HG03159 (cell line): ENCODE data around the gene CSF2RB.
A peak's percentile ranks its signal among the peaks of the same experiment; 100 is the strongest.

Experiments used
- ATAC-seq: cut with Tn5 transposase; IDR thresholded peaks from one replicate; pipeline ENCODE4 v1.9.1; 2021; ENCODE audit warnings: mild to moderate bottlenecking, moderate library complexity; ENCODE audit not compliant: unreplicated experiment

The CSF2RB gene

DNA sequence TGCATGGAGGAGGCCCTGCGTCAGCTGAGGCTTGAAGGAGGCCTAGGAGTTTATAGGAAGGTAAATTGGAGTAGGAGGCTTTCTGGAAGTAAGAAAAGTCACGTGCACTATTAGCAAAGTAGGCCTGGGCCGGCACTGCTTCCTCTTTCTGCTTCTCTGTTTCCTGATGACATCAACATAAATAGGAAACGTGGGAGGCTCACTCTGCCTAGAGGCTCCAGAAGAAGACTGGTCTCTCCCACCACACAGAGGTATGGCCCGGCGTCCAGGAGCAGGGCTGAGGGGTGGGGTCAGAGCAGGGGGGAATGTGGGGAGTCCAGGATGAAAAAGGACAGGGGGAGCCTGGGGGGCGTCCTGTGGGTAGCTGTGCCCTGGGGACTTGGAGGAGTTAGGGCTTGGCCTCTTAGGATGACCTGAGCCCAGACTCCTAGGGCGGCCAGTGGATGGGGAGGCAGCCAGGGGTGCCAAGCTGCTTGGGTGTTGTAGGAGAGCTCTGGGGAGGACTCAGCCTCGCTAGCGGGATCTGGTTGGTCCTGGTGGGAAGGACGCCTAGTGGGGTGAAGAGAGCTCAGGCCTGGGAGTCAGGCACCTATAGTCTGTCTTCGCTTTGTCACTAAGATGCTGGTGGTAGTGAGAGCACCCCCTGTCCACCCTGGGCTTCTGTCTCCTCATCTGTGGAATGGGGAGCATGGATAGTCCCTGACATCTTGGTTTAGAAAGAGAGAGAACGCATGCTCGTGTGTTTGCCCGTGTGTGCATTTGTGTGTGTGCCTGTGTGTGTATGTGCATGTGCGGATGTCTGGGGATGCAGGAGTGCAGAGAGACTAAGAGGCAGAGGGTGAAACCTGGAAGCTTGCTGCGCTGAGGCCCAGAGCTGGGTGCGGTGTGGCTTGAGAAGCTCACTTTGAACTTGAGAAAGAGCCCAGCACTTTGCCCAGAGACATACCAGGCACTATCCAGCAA, at the start of gene CSF2RB:
Gene CSF2RB (plus strand): TSS at position 202 of the 963 bp plus-strand sequence. CDS start 8,580 bp downstream, outside the sequence.
- ATAC-seq: no peak

DNA sequence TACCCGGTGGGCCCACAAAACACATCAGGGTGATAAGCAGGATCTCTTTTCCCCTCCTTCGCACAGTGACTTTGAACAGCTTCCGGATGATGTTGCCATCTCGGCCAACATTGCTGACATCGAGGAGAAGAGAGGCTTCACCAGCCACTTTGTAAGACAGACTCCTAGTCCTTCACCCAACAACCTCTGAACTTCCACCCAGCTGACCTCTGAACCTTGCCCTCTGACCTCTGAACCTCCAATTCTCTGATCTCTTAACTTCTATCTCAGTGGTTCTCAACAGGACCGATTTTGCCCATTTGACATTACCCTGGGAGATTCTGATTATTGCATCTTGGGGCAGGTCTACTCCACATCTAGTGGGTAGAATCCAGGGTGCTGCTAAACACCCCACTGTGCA, 49.4 kb upstream of the CSF2RB start:
- ATAC-seq: no peak

DNA sequence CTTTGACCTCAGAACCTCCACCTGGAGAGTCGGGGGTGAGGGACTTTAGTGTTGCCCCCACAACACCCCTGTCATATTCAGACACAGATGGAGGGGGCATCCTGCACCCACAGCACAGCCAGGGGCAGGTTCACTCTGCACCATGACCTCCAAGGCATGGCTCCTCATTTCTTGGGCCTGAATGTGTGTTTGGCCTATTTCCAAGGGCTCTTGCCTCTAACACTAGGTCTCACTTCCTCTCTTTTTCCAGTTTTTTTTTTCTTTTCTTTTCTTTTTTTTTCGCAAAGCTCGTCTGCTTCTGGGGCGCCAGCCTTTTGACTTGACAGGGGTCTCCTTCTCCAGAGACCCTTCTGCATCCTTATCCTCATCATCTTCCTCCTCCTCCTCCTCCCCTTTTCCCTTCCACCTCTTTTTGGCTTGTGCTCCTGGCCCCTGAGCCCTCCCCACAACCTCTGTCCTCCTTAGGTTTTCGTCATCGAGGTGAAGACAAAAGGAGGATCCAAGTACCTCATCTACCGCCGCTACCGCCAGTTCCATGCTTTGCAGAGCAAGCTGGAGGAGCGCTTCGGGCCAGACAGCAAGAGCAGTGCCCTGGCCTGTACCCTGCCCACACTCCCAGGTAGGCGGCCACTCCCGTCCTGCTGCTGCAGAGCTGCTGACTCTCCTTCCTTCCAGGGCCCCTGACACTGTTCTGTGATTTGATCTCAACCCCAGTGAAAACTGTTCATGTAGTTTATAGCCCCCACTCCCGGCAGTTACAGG, 48.8 kb upstream of the CSF2RB start:
- no peak for ATAC-seq

DNA sequence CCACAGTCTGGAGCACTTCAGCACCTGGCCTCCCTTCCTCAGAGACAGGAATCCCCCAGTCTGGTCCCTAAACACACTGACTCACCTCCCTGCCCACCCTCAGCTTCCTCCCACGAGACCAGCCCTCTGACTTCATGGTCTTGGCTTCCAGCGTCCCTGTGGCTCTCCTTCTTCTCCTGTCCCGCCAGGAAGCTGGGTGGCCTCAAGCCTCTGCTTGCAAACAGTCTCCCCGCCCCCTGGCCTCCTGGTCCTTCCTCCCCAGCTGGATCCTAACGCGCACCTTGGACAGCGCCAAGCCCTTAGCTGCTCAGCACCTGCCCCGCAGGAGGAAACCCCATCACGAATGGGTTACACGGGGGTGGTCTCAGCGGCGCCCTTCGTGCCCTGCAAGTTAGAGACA, 48.1 kb upstream of the CSF2RB start:
- ATAC-seq: no peak

DNA sequence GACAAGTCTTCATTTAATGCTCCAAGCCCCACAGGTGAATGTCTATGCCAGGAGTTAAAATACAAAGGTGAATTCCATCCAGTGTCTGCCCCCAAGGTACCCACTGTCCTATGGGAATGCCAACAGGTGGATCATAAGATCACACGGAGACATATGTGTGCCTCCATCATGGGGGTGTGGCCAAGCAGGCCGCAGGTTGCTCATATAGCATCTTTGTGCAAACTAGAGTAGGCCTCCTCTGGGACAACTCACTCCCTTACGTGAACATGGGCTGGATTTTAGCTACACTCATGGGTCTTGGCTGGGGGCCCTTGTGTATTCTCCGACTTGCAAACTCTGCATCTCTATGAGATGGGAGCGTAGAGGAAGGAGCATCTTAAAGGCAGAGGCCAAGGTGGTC, 45.7 kb upstream of the CSF2RB start:
- no peak for ATAC-seq

DNA sequence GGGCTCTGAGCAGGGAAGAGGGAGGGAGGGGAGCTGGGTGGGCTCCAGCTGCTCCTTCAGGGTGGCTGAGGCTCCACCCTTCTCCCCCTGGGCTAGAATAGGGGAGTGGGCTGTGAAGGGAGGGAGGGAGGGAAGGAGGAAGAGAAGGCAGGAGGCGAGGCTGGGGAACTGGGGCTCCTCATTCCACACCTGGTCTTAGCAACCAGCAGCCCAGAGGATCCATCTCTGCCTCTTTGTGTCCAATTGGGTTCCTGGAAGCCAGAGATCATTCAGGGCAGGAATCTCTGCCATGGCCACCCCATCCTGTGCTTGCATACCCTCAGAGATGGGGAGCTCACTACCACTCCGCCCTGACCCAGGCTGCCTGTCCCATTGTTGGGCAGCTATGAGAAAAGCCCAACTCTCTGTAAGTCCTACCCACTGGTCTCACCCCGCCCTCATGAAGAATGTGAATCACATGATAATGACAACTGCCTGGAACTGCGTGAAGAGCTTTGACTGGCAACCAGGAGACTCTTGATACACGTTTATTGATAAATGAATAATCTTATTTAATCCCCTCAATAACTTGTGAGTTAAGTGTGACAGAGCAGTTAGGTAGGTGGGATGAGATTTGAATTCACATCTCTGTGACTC, 44.8 kb upstream of the CSF2RB start:
- ATAC-seq: no peak

DNA sequence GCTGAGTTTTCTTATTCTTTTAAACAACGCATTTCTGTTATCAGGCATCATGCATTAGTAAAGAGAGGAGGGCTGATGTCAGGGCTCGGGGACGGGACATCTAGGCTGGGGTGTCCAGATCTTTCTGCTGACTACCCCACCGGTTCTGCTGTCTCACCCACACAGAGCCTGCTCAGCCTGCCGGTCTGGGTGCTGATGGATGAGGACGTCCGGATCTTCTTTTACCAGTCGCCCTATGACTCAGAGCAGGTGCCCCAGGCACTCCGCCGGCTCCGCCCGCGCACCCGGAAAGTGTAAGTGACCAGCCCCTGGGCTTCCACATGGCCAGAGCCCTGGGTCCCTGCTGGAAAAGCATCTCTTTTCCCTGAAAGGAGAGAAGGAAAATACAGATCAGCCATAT, 43.2 kb upstream of the CSF2RB start:
- no peak for ATAC-seq

DNA sequence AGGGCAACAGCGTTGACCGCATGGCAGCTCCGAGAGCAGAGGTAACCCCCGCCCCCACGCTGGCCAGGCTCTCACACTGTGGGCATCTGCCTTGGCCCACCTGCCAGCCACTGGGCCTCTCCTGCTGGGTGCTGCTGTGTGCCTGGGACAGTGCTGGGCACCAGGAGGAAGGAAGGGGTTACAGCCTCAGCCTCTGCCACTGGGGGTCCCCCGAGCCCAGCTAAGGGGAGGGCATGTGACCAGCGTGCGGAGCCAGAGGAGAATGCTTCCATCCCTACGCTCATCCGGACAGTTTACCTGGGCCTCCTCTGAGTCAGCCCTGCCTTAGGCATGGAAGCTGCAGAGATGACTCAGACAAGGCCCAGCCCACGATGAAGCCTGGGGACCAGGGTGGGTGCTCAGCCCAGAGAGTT, 41.8 kb upstream of the CSF2RB start:
- no peak for ATAC-seq

DNA sequence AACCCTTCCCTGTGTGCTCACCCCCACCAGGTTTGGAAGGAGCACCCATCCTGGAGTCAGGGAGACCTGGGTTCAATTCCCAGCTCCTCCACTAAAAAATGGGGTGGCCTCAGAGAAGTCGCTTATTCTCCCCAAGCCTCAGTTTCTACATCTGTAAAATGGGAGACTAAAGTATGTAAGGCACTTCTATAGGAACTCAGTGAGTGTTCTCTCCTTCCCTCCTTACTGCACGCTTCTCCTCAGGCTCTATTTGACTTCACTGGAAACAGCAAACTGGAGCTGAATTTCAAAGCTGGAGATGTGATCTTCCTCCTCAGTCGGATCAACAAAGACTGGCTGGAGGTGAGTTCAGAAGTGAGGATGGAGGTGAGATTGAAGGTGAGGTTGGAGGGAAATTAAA, 41.3 kb upstream of the CSF2RB start:
- no peak for ATAC-seq

DNA sequence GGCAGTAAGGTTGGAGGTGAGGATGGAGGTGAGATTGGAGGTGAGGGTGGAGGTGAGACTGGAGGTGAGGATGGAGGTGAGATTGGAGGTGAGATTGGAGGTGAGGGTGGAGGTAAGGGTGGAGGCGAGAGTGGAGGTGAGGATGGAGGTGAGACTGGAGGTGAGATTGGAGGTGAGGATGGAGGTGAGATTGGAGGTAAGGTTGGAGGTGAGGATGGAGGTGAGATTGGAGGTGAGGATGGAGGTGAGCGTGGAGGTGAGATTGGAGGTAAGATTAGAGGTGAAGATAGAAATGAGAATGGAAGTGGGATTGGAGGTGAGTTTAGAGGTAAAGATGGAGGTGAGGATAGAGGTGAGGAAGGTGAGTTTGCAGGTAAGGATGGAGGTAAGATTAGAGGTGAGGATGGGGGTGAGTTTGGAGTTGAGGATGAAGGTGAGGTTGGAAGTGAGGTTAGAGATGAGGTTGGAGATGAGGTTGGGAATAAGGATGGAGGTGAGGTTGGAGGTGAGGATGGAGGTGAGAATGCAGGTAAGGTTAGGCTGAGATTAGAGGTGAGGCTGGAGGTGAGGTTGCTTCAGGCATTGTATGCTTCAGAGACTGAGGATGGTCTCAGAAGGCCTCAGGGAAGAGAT, 40.4 kb upstream of the CSF2RB start:
- no peak for ATAC-seq

DNA sequence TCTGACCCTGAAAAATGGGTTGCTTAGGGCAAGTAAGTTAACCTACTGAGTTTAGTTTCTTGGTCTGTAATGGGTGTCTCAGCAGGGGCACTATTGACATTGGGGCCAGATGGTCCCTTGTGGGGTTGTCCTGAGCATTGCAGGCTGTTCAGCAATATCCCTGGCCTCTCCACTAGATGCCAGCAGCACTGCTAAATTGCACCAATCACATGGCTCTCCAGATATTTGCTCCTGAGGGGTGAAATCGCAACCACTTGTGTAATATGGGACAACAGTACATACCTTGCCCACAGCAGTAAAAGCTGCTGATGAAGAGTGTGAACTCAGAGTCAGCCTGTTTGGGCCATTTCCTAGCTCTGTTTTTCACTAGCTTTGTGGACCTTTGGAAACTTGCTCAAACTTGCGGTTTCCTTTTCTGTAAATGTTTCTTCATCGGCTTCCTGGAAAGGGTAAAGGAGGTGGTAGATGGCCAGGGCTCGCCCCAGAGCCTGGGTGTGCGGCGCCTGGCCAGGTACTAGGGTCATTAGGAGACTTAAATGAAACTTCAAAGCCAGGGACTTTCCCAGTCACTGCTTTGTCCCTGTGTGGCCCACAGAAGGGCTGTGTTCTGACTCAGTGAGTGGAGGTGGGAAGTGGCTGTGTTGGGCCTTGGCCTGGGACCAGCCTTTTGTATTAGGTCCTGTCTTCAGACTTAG, 39.7 kb upstream of the CSF2RB start:
- ATAC-seq: peak; percentile 75

DNA sequence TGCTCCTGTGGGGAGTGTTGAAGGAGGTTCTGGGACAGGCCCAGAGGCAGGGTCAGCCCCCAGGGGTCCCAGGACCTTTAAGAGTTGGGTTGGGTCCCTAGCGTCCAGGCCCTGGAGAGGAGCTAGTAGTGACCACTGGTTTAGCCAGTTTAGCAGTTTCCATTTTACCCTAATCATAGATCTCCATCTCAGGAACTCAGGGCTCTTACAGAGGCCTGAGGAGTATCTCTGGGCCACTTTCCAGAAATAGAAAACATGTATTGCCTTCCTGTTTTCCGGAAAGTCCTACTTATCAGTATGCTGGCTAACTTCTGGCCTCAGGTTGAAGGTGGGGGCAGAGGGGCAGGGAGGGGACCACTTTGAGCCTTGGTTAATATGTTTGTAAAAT, 39.1 kb upstream of the CSF2RB start:
- ATAC-seq: no peak

DNA sequence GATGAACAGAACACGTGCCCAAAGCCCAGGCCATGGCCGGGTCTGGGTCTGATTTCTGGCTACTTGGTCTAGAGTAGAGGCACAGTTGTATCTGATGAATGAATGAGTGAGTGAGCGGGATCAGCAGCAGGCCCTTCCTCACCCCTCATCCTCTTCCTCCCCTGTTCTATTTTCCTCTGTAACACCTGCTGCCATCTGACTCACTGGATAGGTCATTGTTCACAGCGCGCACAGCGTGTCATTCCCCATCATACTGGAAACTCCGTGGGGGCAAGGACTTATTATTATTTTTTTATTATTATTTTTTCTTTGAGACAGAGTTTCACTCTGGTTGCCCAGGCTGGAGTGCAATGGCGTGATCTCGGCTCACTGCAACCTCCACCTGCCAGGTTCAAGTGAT, 38.7 kb upstream of the CSF2RB start:
- ATAC-seq: no peak

DNA sequence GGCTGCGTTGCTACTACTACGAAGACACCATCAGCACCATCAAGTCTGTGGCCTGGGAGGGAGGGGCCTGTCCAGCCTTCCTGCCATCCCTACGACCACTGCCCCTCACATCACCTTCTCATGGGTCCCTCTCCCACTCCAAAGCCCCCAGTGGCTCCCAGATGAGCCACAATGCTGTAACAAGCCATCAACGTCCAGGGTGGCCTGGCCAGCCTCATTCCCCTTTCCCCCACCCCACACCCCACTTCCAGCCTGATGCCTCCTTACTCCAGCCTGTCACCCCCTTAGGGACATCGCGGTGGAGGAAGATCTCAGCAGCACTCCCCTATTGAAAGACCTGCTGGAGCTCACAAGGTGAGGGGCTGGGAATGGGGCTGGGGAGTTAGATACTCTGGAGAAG, 37.7 kb upstream of the CSF2RB start:
- ATAC-seq: no peak

DNA sequence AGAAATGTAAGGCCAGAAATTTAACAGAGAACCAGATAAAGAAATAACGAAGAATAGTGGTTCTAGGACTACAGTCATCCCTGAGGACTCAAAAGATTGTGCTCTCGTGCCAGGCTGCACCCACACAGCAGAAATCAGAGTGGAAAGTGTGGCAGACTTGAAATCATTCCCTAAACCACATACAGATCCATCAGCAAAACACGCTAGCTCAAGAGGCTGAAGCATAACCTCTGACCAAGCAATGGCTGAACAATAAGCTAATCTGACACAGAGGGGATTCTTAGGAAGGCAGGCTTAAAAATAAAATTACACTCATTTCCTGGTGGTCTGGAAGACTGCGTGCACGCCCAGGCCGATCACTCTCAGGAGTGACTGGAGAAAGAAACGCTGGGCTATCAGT, 33.7 kb upstream of the CSF2RB start:
- ATAC-seq: no peak

DNA sequence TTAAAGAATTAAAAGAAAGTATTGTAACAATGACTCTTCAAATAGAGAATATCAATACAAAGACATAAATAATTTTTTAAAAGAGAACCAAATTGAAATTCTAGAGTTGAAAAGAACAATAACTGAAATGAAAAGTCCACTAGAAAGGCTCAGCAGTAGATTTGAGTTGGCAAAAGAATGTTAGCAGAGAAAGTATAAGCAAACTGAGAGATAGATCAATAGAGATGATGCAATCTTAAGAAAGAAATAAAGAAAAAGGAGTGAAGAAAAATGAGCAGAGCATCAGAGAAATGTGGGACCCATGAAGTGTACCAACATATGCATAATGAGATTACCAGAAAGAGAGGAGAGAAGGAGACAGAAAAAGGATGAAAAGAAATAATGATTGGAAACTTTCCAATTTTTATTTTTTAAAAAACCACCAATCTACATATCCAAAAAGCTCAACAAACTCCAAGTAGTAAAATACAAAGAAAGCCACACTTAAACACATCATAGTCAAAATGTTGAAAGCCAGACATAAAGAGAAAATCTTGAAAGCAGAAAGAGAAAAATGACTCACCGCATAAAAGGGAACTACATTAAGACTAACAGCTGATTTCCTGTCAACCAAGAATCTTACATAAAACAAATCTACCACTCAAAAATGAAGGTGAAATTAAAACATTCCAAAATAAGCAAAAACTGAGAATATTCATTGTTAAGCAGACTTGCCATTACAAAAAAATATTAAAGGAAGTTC, 31.8 kb upstream of the CSF2RB start:
- no peak for ATAC-seq

DNA sequence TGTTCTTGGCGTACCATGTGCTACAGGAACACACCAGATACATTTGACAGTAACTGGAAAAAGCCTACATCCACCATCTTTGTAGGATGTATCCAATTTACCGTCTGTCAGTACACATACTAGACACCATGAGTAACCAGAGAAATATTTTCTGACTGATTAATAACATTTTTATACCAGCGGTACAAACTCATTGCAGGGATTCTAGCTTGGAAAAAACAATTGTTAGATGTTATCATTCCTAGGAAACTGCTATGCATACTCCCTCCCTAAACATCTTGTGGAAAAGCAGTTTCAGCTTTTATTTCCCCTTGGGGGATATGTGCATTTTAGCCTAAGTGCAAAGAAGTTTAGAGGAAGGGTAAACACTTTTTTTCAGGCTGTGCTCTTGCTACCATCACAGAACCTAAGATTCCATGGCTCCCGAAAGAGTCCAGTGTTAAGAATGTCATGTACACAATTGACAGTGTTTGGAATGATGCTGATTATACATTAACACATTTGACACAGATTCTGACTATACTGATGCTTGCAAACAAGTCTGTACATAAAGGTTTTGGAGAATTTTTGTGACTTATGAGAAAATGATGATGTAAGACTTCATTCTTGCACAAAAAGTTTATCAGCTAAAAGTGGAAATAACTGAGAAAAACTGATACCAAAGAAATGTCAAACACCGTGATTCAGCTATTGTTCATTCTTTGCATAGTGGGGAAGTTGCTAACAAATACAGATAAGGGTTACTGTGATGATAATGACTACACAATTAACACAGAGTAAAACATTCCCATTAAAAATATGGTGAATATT, 28.9 kb upstream of the CSF2RB start:
- no peak for ATAC-seq

DNA sequence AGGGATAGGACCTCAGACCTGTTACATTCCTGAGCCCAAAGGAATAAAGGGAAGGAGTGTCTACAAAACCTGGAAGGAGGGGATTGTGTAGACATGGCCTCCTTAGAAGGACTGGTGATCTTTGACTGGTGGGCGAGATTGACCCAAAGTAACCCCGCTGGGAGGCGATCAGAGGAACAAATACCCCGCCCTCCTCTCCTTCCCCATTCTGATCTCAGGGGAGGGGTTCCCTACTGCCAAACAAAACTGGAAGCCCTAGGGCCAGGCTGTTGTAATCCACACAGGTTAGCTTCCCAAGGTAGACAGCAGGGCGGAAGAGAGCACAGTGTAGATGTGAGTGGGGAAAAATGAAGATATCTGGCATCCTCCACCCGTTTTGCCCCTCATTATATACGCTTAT, 28.0 kb upstream of the CSF2RB start:
- ATAC-seq: no peak

DNA sequence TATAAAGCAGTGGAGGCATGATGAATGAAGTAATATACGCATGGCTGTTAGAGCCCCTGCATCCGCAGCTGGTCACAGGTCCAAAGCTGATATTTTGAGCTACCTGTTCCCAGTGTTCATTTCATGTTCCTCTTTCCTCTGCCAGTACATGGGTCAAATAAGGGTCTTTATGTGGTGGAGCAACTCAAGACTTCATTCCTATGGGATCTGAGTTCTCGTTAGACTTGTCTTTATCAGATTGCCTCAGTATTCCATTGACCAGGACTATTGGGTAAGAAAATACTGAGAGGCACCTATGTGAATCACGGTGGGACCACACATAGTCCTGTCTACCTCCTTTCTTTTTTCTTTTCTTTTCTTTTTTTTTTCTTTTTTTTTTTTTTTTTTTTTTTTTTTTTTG, 27.4 kb upstream of the CSF2RB start:
- ATAC-seq: no peak
